A549 (cell line): ENCODE data around the gene ACOXL.

ENCODE experiments used
- RAD21 ChIP-seq, 2 experiments: fragments of >200 bp in 1 of 2; sonication (Bioruptor Twin) in 1 of 2; formaldehyde crosslinking in 1 of 2; IDR thresholded peaks in 1 of 2; conservative IDR thresholded peaks in 1 of 2; 2 replicates in 1 of 2; 3 replicates in 1 of 2; pipeline ENCODE4 v1.6.1; 2012 to 2018; ENCODE audit warnings: inconsistent platforms in 1 of 2
- RFX5 ChIP-seq: fragments of 450-650 bp; IDR thresholded peaks from 2 replicates; pipeline ENCODE4 v1.7.1; 2014; ENCODE audit warnings: antibody characterized with exemption, mild to moderate bottlenecking, moderate library complexity
- ZNF302 ChIP-seq: fragments of 250-450 bp; sonication (Bioruptor Pico); IDR thresholded peaks from 2 replicates; pipeline ENCODE4 v1.9.0; 2021; ENCODE audit warnings: inconsistent platforms, mild to moderate bottlenecking, moderate library complexity
- TF ChIP-seq, protein P1 (sequence below): fragments of >200 bp; sonication (Bioruptor Twin); formaldehyde crosslinking; IDR thresholded peaks from 3 replicates; pipeline ENCODE4 v1.5.1; 2016

DNA sequence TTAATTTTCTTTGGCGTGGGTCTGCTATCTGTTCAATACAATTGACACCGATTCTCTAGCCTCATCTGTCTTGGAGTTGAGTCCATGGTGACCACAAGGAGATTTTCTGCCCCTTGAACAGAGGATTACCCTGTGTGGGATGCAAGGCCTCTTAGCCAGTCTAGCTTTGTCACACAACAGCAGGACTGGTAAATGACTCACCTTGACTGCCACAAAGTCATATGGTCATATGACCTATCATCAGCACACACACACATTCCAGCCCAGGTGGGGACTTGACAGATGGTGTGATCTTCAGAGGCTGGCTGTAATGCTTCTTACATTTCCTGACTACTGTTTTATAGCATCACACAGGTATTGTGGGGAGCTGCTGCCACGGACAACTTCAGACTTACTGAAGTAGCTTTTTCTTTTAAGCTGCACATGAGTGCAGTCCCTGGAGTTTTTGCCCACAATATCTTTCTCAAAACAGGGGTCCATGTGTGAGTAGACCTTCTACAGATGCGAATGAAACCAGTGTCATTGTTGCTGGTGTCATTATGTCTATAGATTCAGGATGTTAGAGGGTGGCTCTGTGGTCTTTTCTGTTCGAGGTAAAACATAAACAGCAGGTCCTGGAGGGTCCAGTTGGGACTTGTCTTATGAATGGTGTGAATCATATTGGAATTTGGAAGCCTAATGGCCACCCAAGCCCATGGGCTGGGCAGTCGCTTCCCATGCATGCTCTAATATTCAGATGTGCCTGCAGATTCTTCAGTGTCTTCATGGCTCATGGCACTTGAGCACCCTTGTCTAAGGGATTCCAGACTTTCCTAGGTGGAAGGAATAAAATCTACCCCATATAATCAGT lies 18.6 kb upstream of the ACOXL start:
- TF ChIP-seq, protein P1, sequence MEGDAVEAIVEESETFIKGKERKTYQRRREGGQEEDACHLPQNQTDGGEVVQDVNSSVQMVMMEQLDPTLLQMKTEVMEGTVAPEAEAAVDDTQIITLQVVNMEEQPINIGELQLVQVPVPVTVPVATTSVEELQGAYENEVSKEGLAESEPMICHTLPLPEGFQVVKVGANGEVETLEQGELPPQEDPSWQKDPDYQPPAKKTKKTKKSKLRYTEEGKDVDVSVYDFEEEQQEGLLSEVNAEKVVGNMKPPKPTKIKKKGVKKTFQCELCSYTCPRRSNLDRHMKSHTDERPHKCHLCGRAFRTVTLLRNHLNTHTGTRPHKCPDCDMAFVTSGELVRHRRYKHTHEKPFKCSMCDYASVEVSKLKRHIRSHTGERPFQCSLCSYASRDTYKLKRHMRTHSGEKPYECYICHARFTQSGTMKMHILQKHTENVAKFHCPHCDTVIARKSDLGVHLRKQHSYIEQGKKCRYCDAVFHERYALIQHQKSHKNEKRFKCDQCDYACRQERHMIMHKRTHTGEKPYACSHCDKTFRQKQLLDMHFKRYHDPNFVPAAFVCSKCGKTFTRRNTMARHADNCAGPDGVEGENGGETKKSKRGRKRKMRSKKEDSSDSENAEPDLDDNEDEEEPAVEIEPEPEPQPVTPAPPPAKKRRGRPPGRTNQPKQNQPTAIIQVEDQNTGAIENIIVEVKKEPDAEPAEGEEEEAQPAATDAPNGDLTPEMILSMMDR = no peak
- TF ChIP-seq ZNF302 (CRISPR knock-in tag) (no peak), RFX5 (no peak), RAD21 (conservative IDR thresholded peaks at IDR 0.05 in 1 of 2, IDR thresholded peaks at IDR 0.05 in 1 of 2) (no peak)
